ENCODE measurements around the gene GPR153.
"Not testable (repeated sequence)": the region's sequence is repeated elsewhere in the genome, so short reads cannot be mapped to it uniquely, and the experiment has no call there.

Gene GPR153

GRCh38 chr1:6237093-6237492 is 23.8 kb downstream of the GPR153 start:
- Histone ChIP-seq H3K27ac (ENCODE audit: low read length) (no peak overlapping the region), H3K36me3 (ENCODE audit: control insufficient read depth in 1 of 2, insufficient read depth in 2 of 2, low read length in 2 of 2) (peaks cover 3 to 4% of the 10 kb centered on the region in 2 donors), H3K27me3 (ENCODE audit: low read depth, low read length) (peaks cover 14% of the 10 kb centered on the region), H3K4me1 (ENCODE audit: control insufficient read depth in 1 of 2, insufficient read depth in 2 of 2, low read length in 2 of 2) (peaks cover 7 to 22% of the 10 kb centered on the region in 2 donors), H3K4me3 (ENCODE audit: low read depth in 1 of 2, low read length in 2 of 2) (no peak overlapping the region), H3K9me3 (ENCODE audit: control insufficient read depth in 1 of 2, low read length in 2 of 2) (no peaks in the 10 kb centered on the region)

GRCh38 chr1:6235296-6235677 is 25.6 kb downstream of the GPR153 start:
- Histone ChIP-seq H3K27ac (ENCODE audit: low read length) (no peak overlapping the region), H3K9me3 (ENCODE audit: control insufficient read depth in 1 of 2, low read length in 2 of 2) (no peaks in the 10 kb centered on the region), H3K4me1 (ENCODE audit: control insufficient read depth in 1 of 2, insufficient read depth in 2 of 2, low read length in 2 of 2) (peaks cover 7 to 12% of the 10 kb centered on the region in 2 donors), H3K4me3 (ENCODE audit: low read depth in 1 of 2, low read length in 2 of 2) (peak overlapping the region; percentile 80 to 88), H3K27me3 (ENCODE audit: low read depth, low read length) (peaks cover 2% of the 10 kb centered on the region), H3K36me3 (ENCODE audit: control insufficient read depth in 1 of 2, insufficient read depth in 2 of 2, low read length in 2 of 2) (peaks cover 8 to 17% of the 10 kb centered on the region in 2 donors)

DNA sequence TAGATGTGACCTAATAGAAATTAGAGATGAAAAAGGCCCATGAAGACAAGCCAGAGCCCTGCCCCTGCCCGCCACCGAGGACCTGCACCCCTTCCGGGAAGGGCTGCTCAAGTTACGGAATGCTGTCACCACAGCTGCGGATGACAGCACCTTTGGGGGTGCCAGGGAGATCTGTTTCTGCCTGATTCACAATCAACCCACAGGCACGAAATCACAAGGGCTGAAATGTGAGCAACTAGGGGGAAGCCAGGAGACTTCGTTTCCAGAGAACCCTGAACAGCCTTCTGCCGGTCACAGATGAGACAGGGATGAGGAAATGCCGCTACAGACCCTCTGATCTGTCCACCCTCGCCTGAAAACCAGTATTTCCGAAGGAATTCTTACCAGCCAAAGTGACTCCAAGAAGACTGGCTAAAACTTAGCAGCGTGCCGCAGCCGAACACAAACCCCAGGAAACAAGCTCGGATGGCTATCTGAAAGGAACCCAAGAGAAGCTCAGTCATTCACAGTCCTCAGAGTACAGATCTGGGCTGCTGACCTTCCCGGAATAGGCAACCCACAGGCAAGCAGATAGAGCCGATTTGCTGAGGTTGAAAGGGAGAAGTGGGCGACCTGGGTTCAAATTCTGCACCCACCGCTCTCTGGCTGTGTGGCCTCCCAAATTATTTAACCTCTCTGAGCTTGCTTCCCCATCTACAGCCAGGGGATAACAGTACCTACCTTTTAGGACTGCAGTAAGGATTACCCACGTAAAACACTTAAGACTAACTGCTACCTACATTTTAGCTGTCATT is 26.2 kb downstream of the GPR153 start:
- no peaks in the 10 kb centered on the region for H3K9me3 ChIP-seq (ENCODE audit: control insufficient read depth in 1 of 2, low read length in 2 of 2)
- peak overlapping the region; percentile 80 to 88 for H3K4me3 ChIP-seq (ENCODE audit: low read depth in 1 of 2, low read length in 2 of 2)
- no peaks in the 10 kb centered on the region for H3K27me3 ChIP-seq (ENCODE audit: low read depth, low read length)
- H3K27ac ChIP-seq (ENCODE audit: low read length), result no peak overlapping the region
- peaks cover 7 to 12% of the 10 kb centered on the region in 2 donors for H3K4me1 ChIP-seq (ENCODE audit: control insufficient read depth in 1 of 2, insufficient read depth in 2 of 2, low read length in 2 of 2)
- peaks cover 8 to 17% of the 10 kb centered on the region in 2 donors for H3K36me3 ChIP-seq (ENCODE audit: control insufficient read depth in 1 of 2, insufficient read depth in 2 of 2, low read length in 2 of 2)

- H3K36me3 ChIP-seq (ENCODE audit: control insufficient read depth in 1 of 2, insufficient read depth in 2 of 2, low read length in 2 of 2), result peaks cover 8 to 22% of the 10 kb centered on the region in 2 donors
- no peaks in the 10 kb centered on the region for H3K27me3 ChIP-seq (ENCODE audit: low read depth, low read length)
- peaks cover 7 to 12% of the 10 kb centered on the region in 2 donors for H3K4me1 ChIP-seq (ENCODE audit: control insufficient read depth in 1 of 2, insufficient read depth in 2 of 2, low read length in 2 of 2)
- H3K9me3 ChIP-seq (ENCODE audit: control insufficient read depth in 1 of 2, low read length in 2 of 2), result no peaks in the 10 kb centered on the region
- no peak overlapping the region for H3K4me3 ChIP-seq (ENCODE audit: low read depth in 1 of 2, low read length in 2 of 2)
- H3K27ac ChIP-seq (ENCODE audit: low read length), result no peak overlapping the region
These were observed 27.5 kb downstream of the GPR153 start for GRCh38 chr1:6233376-6233775.

DNA sequence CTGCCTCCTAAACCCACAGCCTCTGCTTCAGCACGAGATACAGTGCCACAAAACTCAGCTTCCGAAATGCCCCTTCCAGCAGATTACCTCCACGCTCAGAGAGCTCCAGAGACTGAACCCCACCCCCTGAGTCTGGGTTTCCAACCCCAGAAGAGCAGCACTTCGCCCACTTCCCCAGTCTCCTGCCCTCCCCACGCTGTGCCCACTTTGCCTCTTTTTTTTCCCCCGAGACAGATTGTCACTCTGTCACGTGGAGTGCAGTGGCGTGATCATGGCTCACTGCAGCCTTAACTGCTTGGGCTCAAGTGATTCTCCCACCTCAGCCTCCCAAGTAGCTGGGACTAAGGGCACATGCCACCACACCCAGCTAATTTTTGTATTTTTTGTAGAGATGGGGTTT is 35.2 kb downstream of the GPR153 start:
- H3K27ac ChIP-seq (ENCODE audit: low read length), result no peak overlapping the region
- no peak overlapping the region for H3K4me3 ChIP-seq (ENCODE audit: low read depth in 1 of 2, low read length in 2 of 2)
- no peaks in the 10 kb centered on the region for H3K9me3 ChIP-seq (ENCODE audit: control insufficient read depth in 1 of 2, low read length in 2 of 2)
- H3K36me3 ChIP-seq (ENCODE audit: control insufficient read depth in 1 of 2, insufficient read depth in 2 of 2, low read length in 2 of 2), result peaks cover 28 to 54% of the 10 kb centered on the region in 2 donors
- H3K27me3 ChIP-seq (ENCODE audit: low read depth, low read length), result no peaks in the 10 kb centered on the region
- H3K4me1 ChIP-seq (ENCODE audit: control insufficient read depth in 1 of 2, insufficient read depth in 2 of 2, low read length in 2 of 2), result no peaks in the 10 kb centered on the region

GRCh38 chr1:6224718-6225117 is 36.2 kb downstream of the GPR153 start:
- peaks cover 28 to 54% of the 10 kb centered on the region in 2 donors for H3K36me3 ChIP-seq (ENCODE audit: control insufficient read depth in 1 of 2, insufficient read depth in 2 of 2, low read length in 2 of 2)
- H3K9me3 ChIP-seq (ENCODE audit: control insufficient read depth in 1 of 2, low read length in 2 of 2), result no peaks in the 10 kb centered on the region
- no peaks in the 10 kb centered on the region for H3K27me3 ChIP-seq (ENCODE audit: low read depth, low read length)
- no peak overlapping the region for H3K4me3 ChIP-seq (ENCODE audit: low read depth in 1 of 2, low read length in 2 of 2)
- no peaks in the 10 kb centered on the region for H3K4me1 ChIP-seq (ENCODE audit: control insufficient read depth in 1 of 2, insufficient read depth in 2 of 2, low read length in 2 of 2)
- no peak overlapping the region for H3K27ac ChIP-seq (ENCODE audit: low read length)

- Histone ChIP-seq H3K27me3 (ENCODE audit: low read depth, low read length) (no peaks in the 10 kb centered on the region), H3K4me1 (ENCODE audit: control insufficient read depth in 1 of 2, insufficient read depth in 2 of 2, low read length in 2 of 2) (no peaks in the 10 kb centered on the region), H3K36me3 (ENCODE audit: control insufficient read depth in 1 of 2, insufficient read depth in 2 of 2, low read length in 2 of 2) (peaks cover 28 to 51% of the 10 kb centered on the region in 2 donors), H3K27ac (ENCODE audit: low read length) (no peak overlapping the region), H3K9me3 (ENCODE audit: control insufficient read depth in 1 of 2, low read length in 2 of 2) (no peaks in the 10 kb centered on the region), H3K4me3 (ENCODE audit: low read depth in 1 of 2, low read length in 2 of 2) (no peak overlapping the region)
These were observed 37.3 kb downstream of the GPR153 start for GRCh38 chr1:6223617-6224016.

GRCh38 chr1:6222636-6223035 is 38.3 kb downstream of the GPR153 start:
- H3K9me3 ChIP-seq (ENCODE audit: control insufficient read depth in 1 of 2, low read length in 2 of 2), result no peaks in the 10 kb centered on the region
- H3K27me3 ChIP-seq (ENCODE audit: low read depth, low read length), result no peaks in the 10 kb centered on the region
- H3K4me1 ChIP-seq (ENCODE audit: control insufficient read depth in 1 of 2, insufficient read depth in 2 of 2, low read length in 2 of 2), result no peaks in the 10 kb centered on the region
- no peak overlapping the region for H3K27ac ChIP-seq (ENCODE audit: low read length)
- no peak overlapping the region for H3K4me3 ChIP-seq (ENCODE audit: low read depth in 1 of 2, low read length in 2 of 2)
- H3K36me3 ChIP-seq (ENCODE audit: control insufficient read depth in 1 of 2, insufficient read depth in 2 of 2, low read length in 2 of 2), result peaks cover 28 to 44% of the 10 kb centered on the region in 2 donors

- H3K4me1 ChIP-seq (ENCODE audit: control insufficient read depth in 1 of 2, insufficient read depth in 2 of 2, low read length in 2 of 2), result no peaks in the 10 kb centered on the region
- peaks cover 28 to 36% of the 10 kb centered on the region in 2 donors for H3K36me3 ChIP-seq (ENCODE audit: control insufficient read depth in 1 of 2, insufficient read depth in 2 of 2, low read length in 2 of 2)
- no peaks in the 10 kb centered on the region for H3K9me3 ChIP-seq (ENCODE audit: control insufficient read depth in 1 of 2, low read length in 2 of 2)
- no peaks in the 10 kb centered on the region for H3K27me3 ChIP-seq (ENCODE audit: low read depth, low read length)
- H3K4me3 ChIP-seq (ENCODE audit: low read depth in 1 of 2, low read length in 2 of 2), result no peak overlapping the region
- no peak overlapping the region for H3K27ac ChIP-seq (ENCODE audit: low read length)
These were observed 39.6 kb downstream of the GPR153 start for GRCh38 chr1:6221210-6221784.

GRCh38 chr1:6220236-6220635 is 40.7 kb downstream of the GPR153 start:
- Histone ChIP-seq H3K27me3 (ENCODE audit: low read depth, low read length) (no peaks in the 10 kb centered on the region), H3K4me1 (ENCODE audit: control insufficient read depth in 1 of 2, insufficient read depth in 2 of 2, low read length in 2 of 2) (no peaks in the 10 kb centered on the region), H3K36me3 (ENCODE audit: control insufficient read depth in 1 of 2, insufficient read depth in 2 of 2, low read length in 2 of 2) (peaks cover 23 to 36% of the 10 kb centered on the region in 2 donors), H3K27ac (ENCODE audit: low read length) (no peak overlapping the region), H3K9me3 (ENCODE audit: control insufficient read depth in 1 of 2, low read length in 2 of 2) (no peaks in the 10 kb centered on the region), H3K4me3 (ENCODE audit: low read depth in 1 of 2, low read length in 2 of 2) (no peak overlapping the region)

DNA sequence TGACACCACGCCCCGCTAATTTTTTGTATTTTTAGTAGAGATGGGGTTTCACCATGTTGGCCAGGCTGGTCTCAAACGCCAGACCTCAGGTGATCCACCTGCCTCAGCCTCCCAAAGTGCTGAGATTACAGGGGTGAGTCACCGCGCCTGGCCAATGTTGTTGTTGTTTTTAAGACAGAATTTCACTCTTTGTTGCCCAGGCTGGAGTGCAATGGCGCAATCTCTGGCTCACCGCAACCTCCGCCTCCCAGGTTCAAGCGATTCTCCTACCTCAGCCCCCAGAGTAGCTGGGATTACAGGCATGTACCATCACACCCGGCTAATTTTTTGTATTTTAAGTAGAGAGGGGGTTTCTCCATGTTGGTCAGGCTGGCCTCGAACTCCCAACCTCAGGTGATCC is 41.3 kb downstream of the GPR153 start:
- peaks cover 18 to 30% of the 10 kb centered on the region in 2 donors for H3K36me3 ChIP-seq (ENCODE audit: control insufficient read depth in 1 of 2, insufficient read depth in 2 of 2, low read length in 2 of 2)
- H3K27me3 ChIP-seq (ENCODE audit: low read depth, low read length); H3K4me3 ChIP-seq (ENCODE audit: low read depth in 1 of 2, low read length in 2 of 2); H3K27ac ChIP-seq (ENCODE audit: low read length); H3K4me1 ChIP-seq (ENCODE audit: control insufficient read depth in 1 of 2, insufficient read depth in 2 of 2, low read length in 2 of 2); H3K9me3 ChIP-seq (ENCODE audit: control insufficient read depth in 1 of 2, low read length in 2 of 2): not testable (repeated sequence)

Data from muscle layer of duodenum (tissue), 2 donors.